ENCODE results near the gene SNX18. TPM values are rescaled to one million over a fixed set of nuclear protein-coding genes. Genes with fewer than 3 reads are reported as not detected.

SNX18 gene
- total RNA-seq, 1 experiment from 2014 or later: 16.0 TPM

DNA sequence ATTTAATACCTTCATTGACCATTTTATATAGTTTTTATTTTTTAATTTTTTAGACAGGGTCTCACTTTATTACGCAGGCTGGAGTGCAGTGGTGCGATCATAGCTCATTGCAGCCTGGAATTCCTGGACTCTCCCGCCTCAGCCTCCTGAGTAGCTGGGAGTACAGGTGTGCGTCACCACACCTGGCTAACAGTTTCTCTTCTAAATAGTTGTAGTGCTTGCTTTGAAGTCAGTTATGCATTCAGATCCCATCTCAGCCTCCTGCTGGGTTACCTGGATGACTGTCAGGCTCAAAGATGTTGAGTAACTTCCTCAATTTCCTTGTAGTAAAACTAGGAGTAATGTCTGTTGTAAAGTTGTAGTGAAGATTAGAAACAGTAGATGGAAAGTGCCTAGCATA is 21.4 kb downstream of the SNX18 start:
- Histone ChIP-seq H3K27me3 (ENCODE audit: insufficient read depth, low read length) (no peaks in the 10 kb centered on the region), H3K36me3 (ENCODE audit: control insufficient read depth in 1 of 2, insufficient read depth in 2 of 2, low read length in 2 of 2) (no peaks in the 10 kb centered on the region), H3K4me2 (ENCODE audit: low read length) (no peak overlapping the region), H2AFZ (ENCODE audit: low read depth, low read length, poor library complexity, severe bottlenecking) (no peak overlapping the region), H4K20me1 (ENCODE audit: insufficient read depth) (no peaks in the 10 kb centered on the region), H3K4me1 (ENCODE audit: control insufficient read depth in 1 of 2, insufficient read depth in 2 of 2, low read length in 2 of 2) (no peaks in the 10 kb centered on the region; a peak in 1 of 4 replicates), H3K9me3 (ENCODE audit: control insufficient read depth in 1 of 2, insufficient read depth in 1 of 2, low read depth in 1 of 2, low read length in 2 of 2) (no peaks in the 10 kb centered on the region), H3K79me2 (ENCODE audit: insufficient read depth, low read length) (0 out of 2 replicates have a peak, but pooled peaks cover 6% of the 10 kb centered on the region), H3K27ac (ENCODE audit: low read depth, low read length) (no peak overlapping the region), H3K9me2 (ENCODE audit: insufficient read depth) (no peaks in the 10 kb centered on the region), H3K4me3 (replicated peaks in 1 of 2; ENCODE audit: low read depth in 1 of 2, low read length in 2 of 2) (no peak overlapping the region), H3K9ac (ENCODE audit: low read length) (no peak overlapping the region)
- ChIA-PET RAD21 (ENCODE audit: low non-redundant PET in 1 of 2, low total read pairs in 2 of 2, uncharacterized antibody in 2 of 2, unreplicated experiment in 2 of 2) (no interaction called here), CTCF (no interaction called here), POLR2A (no interaction called here)
- no peak for TF ChIP-seq ZFX (IDR thresholded peaks at IDR 0.05)
- TF ChIP-seq, protein P1, sequence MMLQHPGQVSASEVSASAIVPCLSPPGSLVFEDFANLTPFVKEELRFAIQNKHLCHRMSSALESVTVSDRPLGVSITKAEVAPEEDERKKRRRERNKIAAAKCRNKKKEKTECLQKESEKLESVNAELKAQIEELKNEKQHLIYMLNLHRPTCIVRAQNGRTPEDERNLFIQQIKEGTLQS (IDR thresholded peaks at IDR 0.05): no peak
- TF ChIP-seq POLR2AphosphoS5 (IDR thresholded peaks at IDR 0.05; ENCODE audit: low read depth, low read length): no peak
- TF ChIP-seq CEBPB (IDR thresholded peaks at IDR 0.05; ENCODE audit: low read depth): no peak
- TF ChIP-seq POLR2A (IDR thresholded peaks at IDR 0.05; ENCODE audit: borderline replicate concordance, extremely low read depth, insufficient read depth, insufficient read length): no peak
- TF ChIP-seq CBX3 (IDR thresholded peaks at IDR 0.05; ENCODE audit: low read depth): no peak
- TF ChIP-seq FOSL1 (IDR thresholded peaks at IDR 0.05; ENCODE audit: low read depth): no peak
- no peak for TF ChIP-seq SIN3A (IDR thresholded peaks at IDR 0.05; ENCODE audit: low read depth)
- TF ChIP-seq, protein P2, sequence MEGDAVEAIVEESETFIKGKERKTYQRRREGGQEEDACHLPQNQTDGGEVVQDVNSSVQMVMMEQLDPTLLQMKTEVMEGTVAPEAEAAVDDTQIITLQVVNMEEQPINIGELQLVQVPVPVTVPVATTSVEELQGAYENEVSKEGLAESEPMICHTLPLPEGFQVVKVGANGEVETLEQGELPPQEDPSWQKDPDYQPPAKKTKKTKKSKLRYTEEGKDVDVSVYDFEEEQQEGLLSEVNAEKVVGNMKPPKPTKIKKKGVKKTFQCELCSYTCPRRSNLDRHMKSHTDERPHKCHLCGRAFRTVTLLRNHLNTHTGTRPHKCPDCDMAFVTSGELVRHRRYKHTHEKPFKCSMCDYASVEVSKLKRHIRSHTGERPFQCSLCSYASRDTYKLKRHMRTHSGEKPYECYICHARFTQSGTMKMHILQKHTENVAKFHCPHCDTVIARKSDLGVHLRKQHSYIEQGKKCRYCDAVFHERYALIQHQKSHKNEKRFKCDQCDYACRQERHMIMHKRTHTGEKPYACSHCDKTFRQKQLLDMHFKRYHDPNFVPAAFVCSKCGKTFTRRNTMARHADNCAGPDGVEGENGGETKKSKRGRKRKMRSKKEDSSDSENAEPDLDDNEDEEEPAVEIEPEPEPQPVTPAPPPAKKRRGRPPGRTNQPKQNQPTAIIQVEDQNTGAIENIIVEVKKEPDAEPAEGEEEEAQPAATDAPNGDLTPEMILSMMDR (IDR thresholded peaks at IDR 0.05 in 2 of 3, conservative IDR thresholded peaks at IDR 0.05 in 1 of 3; ENCODE audit: borderline replicate concordance in 1 of 3, insufficient read depth in 1 of 3, low read depth in 2 of 3, low read length in 2 of 3): no peak
- no peak for TF ChIP-seq JUND (IDR thresholded peaks at IDR 0.05)
- TF ChIP-seq SRF (IDR thresholded peaks at IDR 0.05; ENCODE audit: low read depth): no peak
- no peak for TF ChIP-seq EGR1 (IDR thresholded peaks at IDR 0.05; ENCODE audit: low read depth)
- no peak for TF ChIP-seq EZH2phosphoT487 (IDR thresholded peaks at IDR 0.05; ENCODE audit: borderline replicate concordance)
- intact Hi-C loops (cut with micrococcal nuclease): no loop called here
- no peak for ATAC-seq
- no peak for DNase-seq (ENCODE audit: low read depth, low spot score)
- no TSS peak for BruUV-seq (replicated peaks)
